H1 (cell line): Measurements from ENCODE around the gene RELN. TPM values are rescaled to one million over a fixed set of nuclear protein-coding genes. Genes with fewer than 3 reads are reported as not detected.
"Not testable (repeated sequence)": the region's sequence is repeated elsewhere in the genome, so short reads cannot be mapped to it uniquely, and the experiment has no call there.

Experiments
- CTCF ChIA-PET: fragments of 300-600 bp; sonication (Branson Sonifier 250); formaldehyde crosslinking; loops from one replicate; lab custom pipeline; 2021; ENCODE audit not compliant: partially characterized antibody; lab: Charles Lee
- POLR2A ChIA-PET: fragments of 300-600 bp; sonication (Branson Sonifier 250); formaldehyde crosslinking; loops from one replicate; lab custom pipeline; 2021; ENCODE audit warnings: inconsistent platforms; ENCODE audit not compliant: partially characterized antibody; lab: Charles Lee
- DNase-seq, 2 experiments: peaks; one replicate each; pipeline versions ENCODE4 v3.0.0 to v3.0.0-alpha.2; 2010 to 2022; ENCODE audit warnings: low spot score in 2 of 2, low read depth in 1 of 2, mixed read lengths in 1 of 2
- FAIRE-seq: peaks from 2 replicates; lab custom pipeline; 2011; peaks lifted over from hg19 to GRCh38; lab: Jason Lieb, UNC
- H2AFZ ChIP-seq: 2 replicates; pipeline ENCODE4 v1.8.1; 2012; ENCODE audit warnings: low read length, inconsistent platforms
- H2AK5ac ChIP-seq: 2 replicates; pipeline ENCODE4 v1.6.1; 2013; ENCODE audit warnings: low read depth, low read length
- H2BK120ac ChIP-seq: replicated peaks from 2 replicates; pipeline ENCODE3; 2013; ENCODE audit warnings: low read depth, low read length, inconsistent platforms
- H2BK12ac ChIP-seq: 2 replicates; pipeline ENCODE4 v1.6.1; 2013; ENCODE audit warnings: low read depth, low read length
- H2BK15ac ChIP-seq: 2 replicates; pipeline ENCODE4 v1.6.1; 2013; ENCODE audit warnings: low read length
- H2BK20ac ChIP-seq: 2 replicates; pipeline ENCODE4 v1.6.1; 2013; ENCODE audit warnings: low read length
- H2BK5ac ChIP-seq: 2 replicates; pipeline ENCODE4 v1.6.1; 2013; ENCODE audit warnings: low read depth, low read length
- H3K14ac ChIP-seq: 2 replicates; pipeline ENCODE4 v1.6.1; 2013; ENCODE audit warnings: inconsistent platforms; ENCODE audit not compliant: insufficient read length
- H3K18ac ChIP-seq: 2 replicates; pipeline ENCODE4 v1.6.1; 2013; ENCODE audit warnings: low read length; ENCODE audit errors: extremely low read depth
- H3K23ac ChIP-seq: 2 replicates; pipeline ENCODE4 v1.6.1; 2013; ENCODE audit warnings: inconsistent platforms; ENCODE audit not compliant: insufficient read length
- H3K23me2 ChIP-seq: 2 replicates; pipeline ENCODE4 v1.6.1; 2013; ENCODE audit warnings: low read depth, low read length
- H3K27ac ChIP-seq: 2 replicates; pipeline ENCODE4 v1.6.1; 2011; ENCODE audit warnings: low read depth, low read length, inconsistent platforms
- H3K27me3 ChIP-seq, 4 experiments: replicated peaks in 1 of 4; 1 replicate in 1 of 4; 2 replicates in 3 of 4; pipeline versions ENCODE4 v1.6.1 to v1.8.1; 2011 to 2013; ENCODE audit warnings: low read length in 3 of 4, mild to moderate bottlenecking in 3 of 4, inconsistent platforms in 2 of 4, mixed read lengths in 2 of 4, moderate library complexity in 1 of 4; ENCODE audit not compliant: control insufficient read depth in 3 of 4, insufficient read depth in 3 of 4; ENCODE audit errors: extremely low read depth in 1 of 4
- H3K36me3 ChIP-seq, 4 experiments: 2 replicates each; pipeline versions ENCODE4 v1.6.1 to v1.8.1; 2011 to 2013; ENCODE audit warnings: mild to moderate bottlenecking in 4 of 4, low read length in 3 of 4, moderate library complexity in 2 of 4, control low read depth in 1 of 4, inconsistent platforms in 1 of 4; ENCODE audit not compliant: insufficient read depth in 4 of 4, control insufficient read depth in 2 of 4
- H3K4ac ChIP-seq: replicated peaks from 2 replicates; pipeline ENCODE3; 2013; ENCODE audit warnings: low read length, low read depth, mixed read lengths, inconsistent platforms; ENCODE audit not compliant: insufficient read length
- H3K4me1 ChIP-seq, 4 experiments: replicated peaks in 1 of 4; 1 replicate in 1 of 4; 2 replicates in 3 of 4; pipeline versions ENCODE4 v1.6.1 to v1.8.1; 2011 to 2013; ENCODE audit warnings: low read length in 3 of 4, inconsistent platforms in 2 of 4, mixed read lengths in 1 of 4; ENCODE audit not compliant: insufficient read depth in 4 of 4, control insufficient read depth in 3 of 4
- H3K4me2 ChIP-seq, 2 experiments: 2 replicates each; pipeline versions ENCODE4 v1.6.1 to v1.8.1; 2011 to 2013; ENCODE audit warnings: low read depth in 2 of 2, low read length in 2 of 2, control low read depth in 1 of 2, inconsistent platforms in 1 of 2, mild to moderate bottlenecking in 1 of 2; ENCODE audit not compliant: insufficient read depth in 1 of 2
- H3K4me3 ChIP-seq, 4 experiments: fragments of 200-600, 300-600 bp in 1 of 4; sonication (generic), shearing (Covaris generic), sonication (Bioruptor Twin) in 1 of 4; 2 replicates each; pipeline versions ENCODE4 v1.5.1 to v1.8.1; 2011 to 2016; ENCODE audit warnings: low read length in 4 of 4, low read depth in 3 of 4, control low read depth in 2 of 4, inconsistent platforms in 2 of 4, mild to moderate bottlenecking in 2 of 4, mixed read lengths in 1 of 4, moderate library complexity in 1 of 4; ENCODE audit not compliant: insufficient read depth in 2 of 4; ENCODE audit errors: extremely low read depth in 1 of 4
- H3K56ac ChIP-seq: replicated peaks from 2 replicates; pipeline ENCODE3; 2013; ENCODE audit warnings: low read depth, mild to moderate bottlenecking, mixed read lengths, low read length, inconsistent platforms; ENCODE audit not compliant: insufficient read length
- H3K79me1 ChIP-seq: 2 replicates; pipeline ENCODE4 v1.6.1; 2013; ENCODE audit warnings: low read depth, low read length, control low read depth
- H3K79me2 ChIP-seq, 2 experiments: 2 replicates each; pipeline versions ENCODE4 v1.6.1 to v1.8.1; 2012 to 2013; ENCODE audit warnings: low read length in 2 of 2, mild to moderate bottlenecking in 2 of 2, inconsistent platforms in 1 of 2; ENCODE audit not compliant: insufficient read depth in 2 of 2, control insufficient read depth in 1 of 2
- H3K9ac ChIP-seq, 4 experiments: replicated peaks in 1 of 4; 1 replicate in 1 of 4; 2 replicates in 3 of 4; pipeline versions ENCODE4 v1.6.1 to v1.8.1; 2011 to 2013; ENCODE audit warnings: low read depth in 3 of 4, low read length in 3 of 4, control low read depth in 2 of 4, mild to moderate bottlenecking in 2 of 4, moderate library complexity in 2 of 4, inconsistent platforms in 1 of 4; ENCODE audit errors: extremely low read depth in 1 of 4
- H3K9me3 ChIP-seq, 2 experiments: 2 replicates each; pipeline versions ENCODE4 v1.6.1 to v1.8.1; 2012 to 2013; ENCODE audit warnings: mild to moderate bottlenecking in 2 of 2, moderate library complexity in 2 of 2, control low read depth in 1 of 2, inconsistent platforms in 1 of 2, low read depth in 1 of 2, low read length in 1 of 2, mixed read lengths in 1 of 2; ENCODE audit not compliant: insufficient read depth in 2 of 2
- H4K20me1 ChIP-seq, 2 experiments: replicated peaks in 1 of 2; 2 replicates each; pipeline versions ENCODE3 to v1.8.1; 2011 to 2013; ENCODE audit warnings: inconsistent platforms in 2 of 2, low read length in 2 of 2, mild to moderate bottlenecking in 1 of 2; ENCODE audit not compliant: insufficient read depth in 2 of 2, control insufficient read depth in 1 of 2
- H4K5ac ChIP-seq: 2 replicates; pipeline ENCODE4 v1.6.1; 2013; ENCODE audit warnings: low read length, low read depth, mixed read lengths, inconsistent platforms; ENCODE audit not compliant: insufficient read length
- H4K8ac ChIP-seq: 2 replicates; pipeline ENCODE4 v1.8.0; 2013; ENCODE audit warnings: mild to moderate bottlenecking, moderate library complexity, low read length, inconsistent platforms; ENCODE audit not compliant: insufficient read depth; ENCODE audit errors: extremely low read depth
- H4K91ac ChIP-seq: replicated peaks from 2 replicates; pipeline ENCODE3; 2013; ENCODE audit warnings: low read length, mixed read lengths, inconsistent platforms; ENCODE audit not compliant: insufficient read length
- WGBS, 2 experiments: shearing (Covaris generic) in 1 of 2; methylation state at CpG; one replicate each; pipeline versions ENCODE4 v1.1.6 to v1.1.7; 2013 to 2015; ENCODE audit warnings: low lambda C conversion rate in 2 of 2, mixed read lengths in 2 of 2, inconsistent platforms in 1 of 2, low coverage in 1 of 2, missing lambda C conversion rate in 1 of 2; ENCODE audit not compliant: insufficient replicate concordance in 2 of 2, insufficient coverage in 1 of 2, insufficient read length in 1 of 2; ENCODE audit errors: extremely low coverage in 1 of 2, missing lambda C conversion rate in 1 of 2; 5-methylcytosine and 5-hydroxymethylcytosine counted together
- polyA plus RNA-seq, 7 experiments: library from polyadenylated mRNA; depleted of rRNA in 3 of 7; stranded (reverse) in 5 of 7; unstranded in 2 of 7; fragments of >200 nt in 5 of 7; fragments of 200-250 nt in 2 of 7; gene quantifications; 1 replicate in 5 of 7; 2 replicates in 1 of 7; 4 replicates in 1 of 7; pipeline versions ENCODE4 v1.2.1 to v1.2.3, GENCODE V29; 2011 to 2013; ENCODE audit warnings: missing spikeins in 2 of 7, mixed read lengths in 2 of 7
- total RNA-seq: library from RNA; stranded (reverse); fragmentation: NEBNext Ultra II Directional; extraction: Animal tissue kit (Norgen Biotek cat#: 25700); gene quantifications from 2 replicates; pipeline ENCODE4 v1.2.1, GENCODE V29; 2021

The RELN gene
- total and polyA plus RNA-seq, 2 of the 8 experiments (the other 6 are each of a cell fraction or from before 2014, with no cell fraction given), result 0.03 to 0.07 TPM

DNA sequence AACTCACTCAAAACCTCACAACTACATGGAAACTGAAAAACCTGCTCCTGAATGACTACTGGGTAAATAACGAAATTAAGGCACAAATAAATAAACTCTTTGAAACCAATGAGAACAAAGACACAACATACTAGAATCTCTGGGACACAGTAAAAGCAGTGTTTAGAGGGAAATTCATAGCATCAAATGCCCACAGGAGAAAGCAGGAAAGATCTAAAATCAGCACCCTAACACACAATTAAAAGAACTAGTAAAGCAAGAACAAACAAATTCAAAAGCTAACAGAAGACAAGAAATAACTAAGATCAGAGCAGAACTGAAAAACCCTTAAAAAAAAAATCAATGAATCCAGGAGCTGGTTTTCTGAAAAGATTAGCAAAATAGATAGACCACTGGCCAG, 202.4 kb downstream of the RELN start:
- H2AK5ac ChIP-seq, H2BK5ac ChIP-seq, H2BK120ac ChIP-seq, H3K23me2 ChIP-seq, POLR2A ChIA-PET, H4K5ac ChIP-seq, H3K23ac ChIP-seq, H3K4me1 ChIP-seq, H2AFZ ChIP-seq, H3K4me2 ChIP-seq, H3K27me3 ChIP-seq, H2BK20ac ChIP-seq, H3K4ac ChIP-seq, H3K18ac ChIP-seq, FAIRE-seq, H3K27ac ChIP-seq, H3K79me2 ChIP-seq, H4K8ac ChIP-seq, DNase-seq, H2BK15ac ChIP-seq, H3K56ac ChIP-seq, H3K4me3 ChIP-seq, H3K79me1 ChIP-seq, H3K14ac ChIP-seq, H4K20me1 ChIP-seq, H2BK12ac ChIP-seq, H4K91ac ChIP-seq, H3K9ac ChIP-seq, H3K9me3 ChIP-seq, H3K36me3 ChIP-seq: not testable (repeated sequence)
- CTCF ChIA-PET, result interaction anchor here (0.6 to 1.0 kb wide), 2 partner anchors 197 to 378 kb away, joined by 3 read pairs; no protein-coding TSS in a partner anchor
- WGBS, 2 experiments, result 75% methylated on average over 1 of the region's 1 CpG; no CpG with 5 or more reads in 1 of the 2 experiments
